Muscle of leg (tissue), 11 donors: Measurements from ENCODE around the gene EFNA4. TPM values are rescaled to one million over a fixed set of nuclear protein-coding genes. Genes with fewer than 3 reads are reported as not detected.

ENCODE experiments used
- DNase-seq: peaks from one replicate; pipeline ENCODE4 v3.0.0; 2013
- H3K27ac ChIP-seq: one replicate; pipeline ENCODE4 v1.5.1; 2013; ENCODE audit warnings: mild to moderate bottlenecking, low read length, control low read depth
- H3K27me3 ChIP-seq: one replicate; pipeline ENCODE4 v1.6.1; 2013; ENCODE audit warnings: low read length; ENCODE audit not compliant: control insufficient read depth, insufficient read depth
- H3K36me3 ChIP-seq: one replicate; pipeline ENCODE4 v1.6.1; 2013; ENCODE audit warnings: low read length; ENCODE audit not compliant: control insufficient read depth, insufficient read depth
- H3K4me1 ChIP-seq: one replicate; pipeline ENCODE4 v1.6.1; 2013; ENCODE audit warnings: low read length; ENCODE audit not compliant: control insufficient read depth, insufficient read depth
- H3K4me3 ChIP-seq: one replicate; pipeline ENCODE4 v1.5.1; 2013; ENCODE audit warnings: low read length, control low read depth
- H3K9me3 ChIP-seq: replicated peaks from 2 replicates; pipeline ENCODE4 v1.6.1; 2013; ENCODE audit warnings: low read depth, low read length; ENCODE audit not compliant: control insufficient read depth
- WGBS: methylation state at CpG from one replicate; pipeline ENCODE4 v1.1.5; 2013; ENCODE audit warnings: missing lambda C conversion rate; ENCODE audit not compliant: insufficient coverage; 5-methylcytosine and 5-hydroxymethylcytosine counted together
- polyA plus RNA-seq, 8 donors: library from polyadenylated mRNA; unstranded; fragments of 120-200 nt; gene quantifications; one replicate each; pipeline versions ENCODE4 v1.2.1 to v1.2.3, GENCODE V29; 2013; ENCODE audit warnings: inconsistent platforms in 1 of 8, low replicate concordance in 1 of 8; ENCODE audit not compliant: insufficient read length in 8 of 8, insufficient read depth in 1 of 8
- total RNA-seq: library from RNA; stranded (reverse); fragments of 120-200 nt; gene quantifications from one replicate; pipeline ENCODE4 v1.2.4, GENCODE V29; 2013

EFNA4 gene
- total and polyA plus RNA-seq, 9 donors = 5.6 to 9.5 (median 7.2) TPM

- no peaks in the 10 kb centered on the region for H3K9me3 ChIP-seq
- H3K4me1 ChIP-seq = peaks cover 32% of the 10 kb centered on the region
- peak; percentile 53 for DNase-seq
- no peak overlapping the region for H3K27ac ChIP-seq
- H3K4me3 ChIP-seq = peak overlapping the region; percentile 96
- peaks cover 17% of the 10 kb centered on the region for H3K27me3 ChIP-seq
- peaks cover 15% of the 10 kb centered on the region for H3K36me3 ChIP-seq
- WGBS = 0% methylated on average over 8 of the region's 14 CpGs
These were observed 731 bp downstream of the EFNA4 start for GRCh38 chr1:155064111-155064831.

- no peak for DNase-seq
- Histone ChIP-seq H3K36me3 (peaks cover 12% of the 10 kb centered on the region), H3K4me3 (no peak overlapping the region), H3K27ac (no peak overlapping the region), H3K9me3 (no peaks in the 10 kb centered on the region), H3K27me3 (peaks cover 17% of the 10 kb centered on the region), H3K4me1 (peaks cover 39% of the 10 kb centered on the region)
- WGBS = 33% methylated on average over 1 of the region's 5 CpGs
These were observed 1.4 kb downstream of the EFNA4 start for GRCh38 chr1:155064832-155065429.

GRCh38 chr1:155066777-155067176, 3.2 kb downstream of the EFNA4 start:
- 72% methylated on average over 6 of the region's 8 CpGs for WGBS
- Histone ChIP-seq H3K27me3 (peaks cover 20% of the 10 kb centered on the region), H3K9me3 (no peaks in the 10 kb centered on the region), H3K27ac (no peak overlapping the region), H3K36me3 (peaks cover 4% of the 10 kb centered on the region), H3K4me3 (no peak overlapping the region), H3K4me1 (peaks cover 48% of the 10 kb centered on the region)
- no peak for DNase-seq

GRCh38 chr1:155068599-155068998, 5.1 kb downstream of the EFNA4 start:
- Histone ChIP-seq H3K4me1 (peaks cover 34% of the 10 kb centered on the region), H3K36me3 (peaks cover 4% of the 10 kb centered on the region), H3K27ac (no peak overlapping the region), H3K4me3 (no peak overlapping the region), H3K9me3 (no peaks in the 10 kb centered on the region), H3K27me3 (peaks cover 21% of the 10 kb centered on the region)
- DNase-seq = no peak
- WGBS = 100% methylated on average over 1 of the region's 3 CpGs

- H3K9me3 ChIP-seq = no peaks in the 10 kb centered on the region
- H3K36me3 ChIP-seq = peaks cover 4% of the 10 kb centered on the region
- H3K27ac ChIP-seq = peak overlapping the region; percentile 51
- no CpG with 5 or more reads among the region's 7 CpGs for WGBS
- peaks cover 29% of the 10 kb centered on the region for H3K4me1 ChIP-seq
- no peak for DNase-seq
- H3K4me3 ChIP-seq = no peak overlapping the region
- peaks cover 26% of the 10 kb centered on the region for H3K27me3 ChIP-seq
These were observed 6.1 kb downstream of the EFNA4 start for GRCh38 chr1:155069551-155070157.

- H3K9me3 ChIP-seq = no peaks in the 10 kb centered on the region
- no peak overlapping the region for H3K4me3 ChIP-seq
- H3K27ac ChIP-seq = peak overlapping the region; percentile 51
- H3K36me3 ChIP-seq = peaks cover 4% of the 10 kb centered on the region
- no peak for DNase-seq
- H3K27me3 ChIP-seq = peaks cover 28% of the 10 kb centered on the region
- WGBS = 15% methylated on average over 10 of the region's 28 CpGs
- peaks cover 29% of the 10 kb centered on the region for H3K4me1 ChIP-seq
These were observed 6.7 kb downstream of the EFNA4 start for GRCh38 chr1:155070158-155070621.

- no peaks in the 10 kb centered on the region for H3K9me3 ChIP-seq
- peak; percentile 82 for DNase-seq
- peak overlapping the region; percentile 44 for H3K4me3 ChIP-seq
- H3K36me3 ChIP-seq = peaks cover 4% of the 10 kb centered on the region
- H3K4me1 ChIP-seq = peaks cover 29% of the 10 kb centered on the region
- H3K27me3 ChIP-seq = peaks cover 28% of the 10 kb centered on the region
- WGBS = 2% methylated on average over 46 of the region's 61 CpGs
- H3K27ac ChIP-seq = no peak overlapping the region
These were observed 7.4 kb downstream of the EFNA4 start for GRCh38 chr1:155070721-155071569.

- Histone ChIP-seq H3K9me3 (no peaks in the 10 kb centered on the region), H3K4me1 (peaks cover 29% of the 10 kb centered on the region), H3K36me3 (peaks cover 4% of the 10 kb centered on the region), H3K27ac (no peak overlapping the region), H3K27me3 (peaks cover 28% of the 10 kb centered on the region), H3K4me3 (no peak overlapping the region)
- WGBS = 28% methylated on average over 11 of the region's 14 CpGs
- DNase-seq = no peak
These were observed 8.2 kb downstream of the EFNA4 start for GRCh38 chr1:155071701-155072100.

GRCh38 chr1:155072531-155073289, 9.2 kb downstream of the EFNA4 start:
- DNase-seq = no peak
- Histone ChIP-seq H3K27ac (no peak overlapping the region), H3K9me3 (no peaks in the 10 kb centered on the region), H3K27me3 (peaks cover 32% of the 10 kb centered on the region), H3K4me1 (peaks cover 29% of the 10 kb centered on the region), H3K36me3 (peaks cover 4% of the 10 kb centered on the region), H3K4me3 (no peak overlapping the region)
- 45% methylated on average over 4 of the region's 7 CpGs for WGBS
